SJSA1 (cell line): Measurements from ENCODE around the gene ETV3. TPM values are rescaled to one million over a fixed set of nuclear protein-coding genes. Genes with fewer than 3 reads are reported as not detected.
"Not testable (repeated sequence)": the region's sequence is repeated elsewhere in the genome, so short reads cannot be mapped to it uniquely, and the experiment has no call there.

Experiments
- DNase-seq, 2 experiments: peaks; one replicate each; pipeline ENCODE4 v3.0.0-alpha.2; 2015 to 2020; ENCODE audit warnings: low spot score in 2 of 2, low read depth in 1 of 2
- H3K27ac ChIP-seq: fragments of 250-450 bp; sonication (Bioruptor Pico); 2 replicates; pipeline ENCODE4 v1.5.1; 2020; ENCODE audit warnings: mild to moderate bottlenecking, moderate library complexity
- H3K27me3 ChIP-seq: fragments of 250-450 bp; sonication (Bioruptor Pico); replicated peaks from 2 replicates; pipeline ENCODE4 v1.5.1; 2020; ENCODE audit warnings: mild to moderate bottlenecking, moderate library complexity
- H3K36me3 ChIP-seq: fragments of 250-450 bp; sonication (Bioruptor Pico); 2 replicates; pipeline ENCODE4 v1.5.1; 2020; ENCODE audit warnings: mild to moderate bottlenecking
- H3K4me1 ChIP-seq: fragments of 250-450 bp; sonication (Bioruptor Pico); replicated peaks from 2 replicates; pipeline ENCODE4 v1.6.1; 2021; ENCODE audit warnings: mild to moderate bottlenecking
- H3K4me3 ChIP-seq: fragments of 250-450 bp; sonication (Bioruptor Pico); 2 replicates; pipeline ENCODE4 v1.5.1; 2020; ENCODE audit warnings: mild to moderate bottlenecking
- H3K9me3 ChIP-seq: fragments of 250-450 bp; sonication (Bioruptor Pico); replicated peaks from 2 replicates; pipeline ENCODE4 v1.5.1; 2020; ENCODE audit warnings: mild to moderate bottlenecking
- total RNA-seq: library from RNA; depleted of rRNA; stranded (reverse); fragments of >200 nt; shearing (Covaris generic); gene quantifications from 2 replicates; pipeline ENCODE4 v1.2.3, GENCODE V29; 2014

ETV3 gene
- total RNA-seq, 1 experiment from 2014 or later = 11.2 TPM

- Histone ChIP-seq H3K4me3 (no peak overlapping the region), H3K4me1 (peaks cover 12% of the 10 kb centered on the region), H3K27ac (no peak overlapping the region), H3K9me3 (no peaks in the 10 kb centered on the region), H3K36me3 (no peaks in the 10 kb centered on the region), H3K27me3 (no peaks in the 10 kb centered on the region; the same call in 1 of the 2 replicates)
- no peak for DNase-seq
Measured at GRCh38 chr1:157108448-157108847, 29.7 kb downstream of the ETV3 start.

GRCh38 chr1:157107702-157108101 lies 30.5 kb downstream of the ETV3 start:
- DNase-seq = no peak
- H3K27me3 ChIP-seq = no peaks in the 10 kb centered on the region
- peaks cover 12% of the 10 kb centered on the region for H3K4me1 ChIP-seq
- no peaks in the 10 kb centered on the region for H3K36me3 ChIP-seq
- no peak overlapping the region for H3K27ac ChIP-seq
- H3K9me3 ChIP-seq = no peaks in the 10 kb centered on the region
- no peak overlapping the region for H3K4me3 ChIP-seq

DNA sequence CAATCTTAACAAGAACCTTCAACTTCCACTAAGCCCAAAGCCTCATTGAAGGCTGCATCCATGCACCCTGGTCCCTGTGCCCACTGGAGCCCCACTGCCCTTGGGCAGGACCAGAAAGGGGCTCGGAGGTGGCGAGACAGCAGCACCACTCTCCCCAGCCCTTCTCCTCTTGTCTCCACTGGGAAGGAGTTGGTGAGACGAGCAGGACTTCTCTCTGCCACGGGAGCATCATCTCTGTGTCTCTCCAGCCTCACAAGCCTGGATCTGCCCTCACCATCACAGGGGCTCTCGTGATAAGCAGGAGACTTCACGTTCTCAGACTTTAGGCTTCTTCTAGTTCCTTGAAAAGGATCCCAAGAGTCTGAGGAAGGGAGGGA lies 31.4 kb downstream of the ETV3 start:
- H3K4me1 ChIP-seq = peaks cover 12% of the 10 kb centered on the region
- H3K27ac ChIP-seq = peak overlapping the region; percentile 54; the same call in 1 of the 2 replicates
- H3K4me3 ChIP-seq = no peak overlapping the region
- no peaks in the 10 kb centered on the region for H3K27me3 ChIP-seq
- H3K36me3 ChIP-seq = no peaks in the 10 kb centered on the region
- DNase-seq = no peak
- H3K9me3 ChIP-seq = no peaks in the 10 kb centered on the region

DNA sequence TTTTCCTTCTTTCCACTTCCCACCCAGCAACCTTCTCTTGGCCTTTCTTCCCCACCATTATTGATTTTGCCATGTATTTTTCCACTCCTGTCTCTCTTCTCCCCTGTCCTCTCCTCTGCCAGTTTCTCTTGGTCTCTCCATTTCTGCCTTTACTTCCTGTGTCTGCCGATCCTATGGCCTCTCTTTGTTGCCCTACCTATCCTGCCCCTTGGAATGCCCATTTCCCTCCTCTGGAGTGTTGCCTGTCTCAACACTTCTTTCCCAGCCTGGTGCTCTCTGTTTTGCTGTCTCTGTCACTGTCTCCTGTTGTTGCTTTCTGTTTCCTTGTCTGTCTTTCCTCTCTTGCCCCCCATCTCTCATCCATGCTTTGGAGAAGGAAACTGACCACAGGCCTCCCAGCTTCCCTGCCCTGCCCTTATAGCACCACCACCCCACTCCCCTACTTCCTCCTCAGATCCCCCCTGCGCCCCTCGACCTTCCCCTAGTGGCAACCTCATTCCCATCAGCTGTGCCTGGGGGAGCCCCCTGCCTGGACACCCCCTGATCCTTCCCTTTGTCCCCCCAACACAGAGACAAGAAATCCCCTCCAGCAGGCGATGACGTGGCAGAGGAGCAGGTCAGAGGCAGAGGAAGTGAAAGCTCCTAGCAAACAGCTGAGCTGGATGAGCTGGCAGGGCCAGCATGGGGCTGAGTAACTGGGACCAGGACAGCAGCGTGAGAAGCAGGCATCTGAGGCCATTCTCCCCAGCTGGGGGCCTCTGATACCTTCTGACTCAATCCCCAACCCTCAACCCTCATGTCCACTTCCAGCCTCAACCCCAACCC lies 32.0 kb downstream of the ETV3 start:
- no peak overlapping the region for H3K4me3 ChIP-seq
- no peaks in the 10 kb centered on the region for H3K27me3 ChIP-seq
- peak; percentile 44 to 69 for DNase-seq
- H3K9me3 ChIP-seq = no peaks in the 10 kb centered on the region
- peak overlapping the region; percentile 54 for H3K27ac ChIP-seq
- H3K36me3 ChIP-seq = no peaks in the 10 kb centered on the region
- peaks cover 12% of the 10 kb centered on the region for H3K4me1 ChIP-seq

DNA sequence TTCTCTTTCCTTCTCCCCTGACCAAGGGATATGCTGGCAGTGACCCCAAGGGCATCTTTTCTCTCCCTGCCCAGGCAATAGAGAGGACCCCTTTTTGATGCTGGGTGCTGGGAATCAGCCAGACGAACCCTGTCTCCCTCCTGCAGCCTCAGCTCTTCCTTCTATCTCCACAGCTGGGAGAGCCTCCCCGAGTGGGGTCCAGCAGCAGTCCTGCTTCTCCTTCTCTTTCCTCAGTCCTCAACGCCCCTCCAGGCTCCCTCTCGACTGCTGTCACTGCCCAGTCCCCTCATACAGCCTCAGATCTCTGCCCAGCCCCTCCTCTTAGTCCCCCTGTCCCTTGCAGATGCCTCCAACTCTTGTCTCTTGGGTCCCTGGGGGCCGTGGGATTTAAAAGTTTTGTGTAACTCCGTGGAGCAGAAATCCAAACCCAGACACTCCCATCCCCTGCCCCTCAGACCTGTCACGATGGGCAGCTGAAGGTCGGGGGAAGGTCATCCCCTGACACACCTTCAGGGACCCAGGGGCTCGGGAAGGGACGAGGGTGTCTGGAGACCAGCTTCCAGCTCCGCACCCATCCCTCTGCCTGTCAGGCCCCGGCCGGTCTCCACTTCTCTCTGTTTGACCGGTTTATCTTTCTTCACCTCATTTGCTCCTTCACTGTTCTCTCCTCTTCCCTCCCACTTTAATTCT lies 32.8 kb downstream of the ETV3 start:
- H3K36me3 ChIP-seq = no peaks in the 10 kb centered on the region
- H3K4me1 ChIP-seq = peaks cover 12% of the 10 kb centered on the region
- H3K27me3 ChIP-seq = no peaks in the 10 kb centered on the region
- H3K9me3 ChIP-seq = no peaks in the 10 kb centered on the region
- H3K4me3 ChIP-seq = no peak overlapping the region
- no peak for DNase-seq
- peak overlapping the region; percentile 54; the same call in 1 of the 2 replicates for H3K27ac ChIP-seq

GRCh38 chr1:157104598-157105293 lies 33.4 kb downstream of the ETV3 start:
- DNase-seq = no peak
- Histone ChIP-seq H3K36me3 (no peaks in the 10 kb centered on the region), H3K27me3 (no peaks in the 10 kb centered on the region), H3K4me3 (no peak overlapping the region), H3K4me1 (peaks cover 12% of the 10 kb centered on the region), H3K9me3 (no peaks in the 10 kb centered on the region), H3K27ac (no peak overlapping the region)

GRCh38 chr1:157103268-157103667 lies 34.9 kb downstream of the ETV3 start:
- Histone ChIP-seq H3K4me1 (peaks cover 12% of the 10 kb centered on the region), H3K4me3 (no peak overlapping the region), H3K36me3 (no peaks in the 10 kb centered on the region), H3K27ac (no peak overlapping the region), H3K9me3 (no peaks in the 10 kb centered on the region), H3K27me3 (no peaks in the 10 kb centered on the region)
- DNase-seq = no peak

- Histone ChIP-seq H3K27ac (no peak overlapping the region), H3K27me3 (no peaks in the 10 kb centered on the region), H3K4me1 (peaks cover 3% of the 10 kb centered on the region), H3K9me3 (no peaks in the 10 kb centered on the region), H3K36me3 (no peaks in the 10 kb centered on the region), H3K4me3 (no peak overlapping the region)
- DNase-seq = no peak
Measured at GRCh38 chr1:157101149-157101548, 37.0 kb downstream of the ETV3 start.

DNA sequence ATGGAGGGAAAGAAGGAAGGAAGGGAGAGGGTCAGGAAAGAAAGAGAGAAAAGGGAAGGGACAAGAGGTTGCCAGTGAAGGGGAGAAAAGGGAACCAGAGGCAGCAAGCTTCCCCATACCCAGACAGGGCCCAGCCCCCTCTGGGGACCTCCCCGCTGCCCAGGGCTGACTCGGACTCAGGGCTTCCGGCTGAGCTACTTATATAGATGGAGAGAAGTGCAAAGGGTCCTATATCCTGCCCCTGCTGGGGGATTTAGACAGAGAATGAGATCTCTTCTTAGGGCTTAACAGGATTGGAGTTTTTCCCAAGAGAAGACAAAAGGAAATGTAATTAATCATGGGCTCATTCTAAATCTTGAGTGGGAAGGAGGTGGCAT lies 38.6 kb downstream of the ETV3 start, which contains the start of gene ETV3L:
ETV3L (minus strand) TSS at position 176 of the 377 bp plus-strand sequence. CDS start 285 bp downstream, outside the sequence.
- H3K36me3 ChIP-seq = no peaks in the 10 kb centered on the region
- no peaks in the 10 kb centered on the region for H3K4me1 ChIP-seq
- no peak within 1 kb of the TSS for H3K4me3 ChIP-seq
- no peak for DNase-seq
- no peaks in the 10 kb centered on the region for H3K27me3 ChIP-seq
- H3K9me3 ChIP-seq = no peaks in the 10 kb centered on the region
- no peak within 1 kb of the TSS for H3K27ac ChIP-seq

DNA sequence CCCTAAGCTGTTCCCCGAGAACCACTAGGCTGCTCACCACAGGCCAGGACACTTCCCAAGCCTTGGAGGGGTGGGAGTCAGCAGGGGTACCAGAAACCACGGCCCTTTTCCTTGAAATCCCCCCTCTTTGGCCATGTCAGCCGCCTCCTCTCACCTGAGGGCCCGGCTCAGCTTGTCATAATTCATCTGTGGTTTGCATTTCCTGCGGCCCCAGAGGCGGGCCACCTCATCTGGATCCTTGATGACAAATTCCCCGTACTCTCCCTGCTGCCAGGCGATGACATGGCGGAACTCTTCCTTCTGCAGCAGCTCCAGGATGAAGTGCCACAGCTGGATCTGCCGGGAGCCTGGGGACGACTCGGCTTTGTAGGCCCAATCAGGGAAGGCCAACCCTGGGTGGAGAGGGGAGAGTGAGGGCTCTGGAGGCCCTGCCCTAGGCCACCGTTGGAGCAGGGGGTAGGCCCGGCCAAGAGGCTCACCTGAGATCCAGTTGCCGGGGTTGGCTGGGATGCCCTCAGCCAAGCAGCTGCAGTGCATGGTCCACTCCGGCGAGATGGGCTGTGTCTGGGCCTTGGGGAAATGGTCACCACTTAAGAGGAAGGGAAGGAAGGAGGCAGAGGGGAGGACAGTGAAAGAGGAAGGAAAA lies 39.1 kb downstream of the ETV3 start:
- H3K9me3 ChIP-seq, H3K27ac ChIP-seq, H3K4me1 ChIP-seq, DNase-seq, H3K27me3 ChIP-seq, H3K4me3 ChIP-seq, H3K36me3 ChIP-seq: not testable (repeated sequence)

DNA sequence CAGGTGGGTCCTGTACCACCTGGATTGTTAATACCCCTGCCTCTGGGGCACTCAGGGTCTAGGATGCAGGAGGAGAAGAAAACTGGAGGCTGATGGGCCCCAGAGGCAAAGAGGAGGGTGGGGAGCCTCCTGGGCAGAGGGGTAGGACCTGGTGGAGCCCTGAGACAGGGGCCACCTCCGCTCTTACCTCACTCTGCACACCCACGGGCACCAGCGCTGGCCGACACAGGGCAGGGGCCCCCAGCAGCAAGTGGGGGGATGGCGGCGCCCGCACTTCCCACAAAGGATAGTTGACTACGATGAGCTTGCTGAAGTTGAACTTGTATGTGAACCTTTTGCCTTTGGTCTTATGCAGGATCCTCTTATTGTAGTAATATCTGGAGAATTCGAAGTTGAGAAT lies 39.7 kb downstream of the ETV3 start:
- no peak overlapping the region for H3K27ac ChIP-seq
- no peaks in the 10 kb centered on the region for H3K4me1 ChIP-seq
- no peak overlapping the region for H3K4me3 ChIP-seq
- DNase-seq = no peak
- H3K9me3 ChIP-seq = no peaks in the 10 kb centered on the region
- no peaks in the 10 kb centered on the region for H3K27me3 ChIP-seq
- no peaks in the 10 kb centered on the region for H3K36me3 ChIP-seq

- DNase-seq = no peak
- no peaks in the 10 kb centered on the region for H3K4me1 ChIP-seq
- H3K9me3 ChIP-seq = no peaks in the 10 kb centered on the region
- no peaks in the 10 kb centered on the region for H3K27me3 ChIP-seq
- H3K36me3 ChIP-seq = no peaks in the 10 kb centered on the region
- H3K4me3 ChIP-seq = no peak overlapping the region
- H3K27ac ChIP-seq = no peak overlapping the region
Measured at GRCh38 chr1:157097692-157098091, 40.5 kb downstream of the ETV3 start.

DNA sequence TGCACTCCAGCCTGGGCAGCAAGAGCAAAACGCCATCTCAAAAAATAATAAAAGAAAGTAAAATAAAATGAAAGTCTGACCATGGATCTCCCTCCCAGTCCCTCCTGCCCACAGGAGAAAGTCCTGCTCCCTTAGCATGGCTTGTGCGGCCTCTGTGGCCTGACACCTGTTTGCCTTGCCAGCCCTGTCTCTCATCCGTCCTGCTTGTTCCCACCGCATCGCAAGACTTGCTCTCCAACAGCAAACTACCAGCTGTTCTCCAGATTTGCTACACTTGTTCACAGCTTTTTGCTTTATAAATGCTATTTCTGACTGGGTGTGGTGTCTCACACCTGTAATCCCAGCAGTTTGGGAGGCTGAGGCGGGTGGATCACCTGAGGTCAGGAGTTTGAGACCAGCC lies 41.3 kb downstream of the ETV3 start:
- Histone ChIP-seq H3K36me3 (no peaks in the 10 kb centered on the region), H3K4me3 (no peak overlapping the region), H3K4me1 (no peaks in the 10 kb centered on the region), H3K9me3 (no peaks in the 10 kb centered on the region), H3K27ac (no peak overlapping the region), H3K27me3 (no peaks in the 10 kb centered on the region)
- DNase-seq = no peak
